ENCODE data around the gene RHOBTB3. TPM values are rescaled to one million over a fixed set of nuclear protein-coding genes. Genes with fewer than 3 reads are reported as not detected.

Gene RHOBTB3
- total and polyA plus RNA-seq, 8 donors, result 26.5 to 93.0 (median 64.1) TPM

DNA sequence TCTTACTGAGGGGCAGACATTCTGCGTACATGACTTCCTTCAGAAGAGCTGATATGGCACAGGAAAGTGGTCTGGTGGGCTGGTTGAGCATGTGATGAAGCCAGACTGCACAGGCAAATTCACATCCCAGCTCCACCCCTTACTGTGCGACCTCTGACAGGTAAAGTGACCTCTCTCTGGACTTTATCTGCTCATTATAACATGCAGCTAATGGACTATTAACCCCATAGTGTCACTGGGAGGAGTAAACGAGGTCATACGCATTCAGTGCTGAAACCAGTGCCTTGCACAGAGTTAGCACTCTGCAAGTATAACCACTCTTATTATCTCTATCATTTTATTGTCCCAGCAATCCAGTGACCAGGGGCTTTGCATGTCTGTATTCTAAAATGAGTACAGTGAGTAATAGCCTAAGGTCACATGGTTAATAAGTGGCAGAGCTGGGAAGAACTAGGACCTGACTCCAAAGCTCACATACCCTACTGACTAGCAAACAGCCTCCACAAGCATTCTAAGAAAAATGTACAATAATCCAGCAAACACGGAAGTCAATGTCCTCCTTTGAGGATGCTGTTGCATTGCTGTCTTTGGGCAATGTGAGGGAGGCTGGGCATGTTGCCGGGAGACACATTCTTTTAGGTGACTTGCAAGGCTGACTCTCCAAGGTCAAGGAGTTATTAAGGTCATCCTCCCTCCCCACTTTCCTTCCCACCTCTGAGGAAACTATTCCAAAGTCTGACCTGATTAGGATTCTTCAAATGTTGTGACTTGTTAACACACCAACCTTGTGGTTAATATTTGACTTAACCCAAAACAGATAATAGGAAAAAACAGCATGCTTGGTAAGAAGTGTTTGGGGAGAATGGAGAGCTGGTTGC is 72.4 kb downstream of the RHOBTB3 start:
- ATAC-seq, result peak; percentile 67
- no peak overlapping the region for H3K4me3 ChIP-seq
- H3K27me3 ChIP-seq, result no peaks in the 10 kb centered on the region
- no peaks in the 10 kb centered on the region for H3K9me3 ChIP-seq
- no peak overlapping the region for H3K27ac ChIP-seq
- peaks cover 0 to 12% of the 10 kb centered on the region in 2 donors for H3K36me3 ChIP-seq
- peaks cover 0 to 11% of the 10 kb centered on the region in 2 donors for H3K4me1 ChIP-seq
- TF ChIP-seq, protein P1, sequence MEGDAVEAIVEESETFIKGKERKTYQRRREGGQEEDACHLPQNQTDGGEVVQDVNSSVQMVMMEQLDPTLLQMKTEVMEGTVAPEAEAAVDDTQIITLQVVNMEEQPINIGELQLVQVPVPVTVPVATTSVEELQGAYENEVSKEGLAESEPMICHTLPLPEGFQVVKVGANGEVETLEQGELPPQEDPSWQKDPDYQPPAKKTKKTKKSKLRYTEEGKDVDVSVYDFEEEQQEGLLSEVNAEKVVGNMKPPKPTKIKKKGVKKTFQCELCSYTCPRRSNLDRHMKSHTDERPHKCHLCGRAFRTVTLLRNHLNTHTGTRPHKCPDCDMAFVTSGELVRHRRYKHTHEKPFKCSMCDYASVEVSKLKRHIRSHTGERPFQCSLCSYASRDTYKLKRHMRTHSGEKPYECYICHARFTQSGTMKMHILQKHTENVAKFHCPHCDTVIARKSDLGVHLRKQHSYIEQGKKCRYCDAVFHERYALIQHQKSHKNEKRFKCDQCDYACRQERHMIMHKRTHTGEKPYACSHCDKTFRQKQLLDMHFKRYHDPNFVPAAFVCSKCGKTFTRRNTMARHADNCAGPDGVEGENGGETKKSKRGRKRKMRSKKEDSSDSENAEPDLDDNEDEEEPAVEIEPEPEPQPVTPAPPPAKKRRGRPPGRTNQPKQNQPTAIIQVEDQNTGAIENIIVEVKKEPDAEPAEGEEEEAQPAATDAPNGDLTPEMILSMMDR (IDR thresholded peaks at IDR 0.05), result no peak
- no peak for DNase-seq
- intact Hi-C loops (cut with DNase I), result no loop called here

DNA sequence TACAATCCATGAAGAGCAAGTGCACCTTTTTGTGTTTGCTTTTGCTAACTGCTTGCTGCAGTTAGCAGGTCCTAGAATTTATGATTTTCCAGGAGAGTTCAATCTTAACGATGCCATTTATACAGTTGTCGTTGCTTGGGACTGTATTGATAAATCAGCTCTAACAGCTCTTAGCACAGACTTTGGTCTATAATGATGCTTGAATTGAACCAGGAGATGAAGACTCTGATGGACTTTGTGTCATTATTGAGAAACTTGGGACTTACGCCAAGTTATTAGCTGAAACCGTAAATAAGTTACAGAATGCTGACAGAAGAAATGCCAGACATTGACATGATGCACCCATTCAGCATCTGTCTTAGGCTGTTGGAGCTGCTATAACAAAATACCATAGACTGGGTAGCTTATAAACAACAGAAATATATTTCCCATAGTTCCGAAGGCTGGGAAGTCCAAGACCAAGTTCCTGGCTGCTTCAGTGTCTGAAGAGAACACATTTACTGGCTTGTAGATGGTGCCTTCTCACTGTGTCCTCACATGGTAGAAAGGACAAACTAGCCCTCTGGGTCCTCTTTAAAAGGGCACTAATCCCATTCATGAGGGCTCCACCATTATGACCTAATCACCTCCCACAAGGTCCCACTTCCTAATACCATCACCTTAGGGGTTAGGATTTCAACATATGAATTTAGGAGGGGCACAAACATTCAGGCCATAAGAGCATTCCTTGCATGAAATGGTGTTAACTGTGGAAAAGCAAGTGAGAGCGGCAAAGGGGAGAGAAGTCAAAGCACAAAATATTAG is 73.8 kb downstream of the RHOBTB3 start:
- intact Hi-C loops (cut with DNase I), result no loop called here
- H3K4me1 ChIP-seq, result peaks cover 8 to 25% of the 10 kb centered on the region in 2 donors
- TF ChIP-seq, protein P1 (IDR thresholded peaks at IDR 0.05), result no peak

DNA sequence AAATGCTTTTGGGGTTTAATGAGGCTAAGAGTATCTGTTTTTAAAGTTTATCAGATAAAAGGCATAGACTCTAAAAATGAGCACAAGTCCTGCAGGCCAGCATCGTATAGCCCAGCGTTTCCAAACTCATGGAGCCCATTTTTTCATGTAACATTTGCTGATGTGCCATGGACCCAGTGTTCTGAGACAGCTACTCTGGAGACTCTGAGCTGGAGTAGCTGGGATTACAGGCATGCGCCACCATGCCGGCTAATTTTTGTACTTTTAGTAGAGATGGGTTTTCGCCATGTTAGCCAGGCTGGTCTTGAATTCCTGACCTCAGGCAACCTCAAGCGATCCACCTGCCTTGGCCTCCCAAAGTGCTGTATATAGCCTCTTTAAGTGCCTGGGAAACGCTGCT is 75.6 kb downstream of the RHOBTB3 start:
- H3K4me1 ChIP-seq, result peaks cover 19 to 42% of the 10 kb centered on the region in 2 donors
- peaks cover 0 to 16% of the 10 kb centered on the region in 2 donors for H3K36me3 ChIP-seq
- no peaks in the 10 kb centered on the region for H3K9me3 ChIP-seq
- TF ChIP-seq, protein P1 (IDR thresholded peaks at IDR 0.05), result no peak
- no peaks in the 10 kb centered on the region for H3K27me3 ChIP-seq
- DNase-seq (no peak), ATAC-seq (no peak)
- no peak overlapping the region for H3K4me3 ChIP-seq
- intact Hi-C loops (cut with DNase I), result no loop called here
- no peak overlapping the region for H3K27ac ChIP-seq

More for the DNA sequence above, 73.8 kb downstream of the RHOBTB3 start:
- Histone ChIP-seq H3K27me3 (no peaks in the 10 kb centered on the region), H3K4me3 (no peak overlapping the region), H3K36me3 (peaks cover 0 to 12% of the 10 kb centered on the region in 2 donors), H3K27ac (no peak overlapping the region), H3K9me3 (no peaks in the 10 kb centered on the region)
- DNase-seq, result no peak
- ATAC-seq, result no peak

DNA sequence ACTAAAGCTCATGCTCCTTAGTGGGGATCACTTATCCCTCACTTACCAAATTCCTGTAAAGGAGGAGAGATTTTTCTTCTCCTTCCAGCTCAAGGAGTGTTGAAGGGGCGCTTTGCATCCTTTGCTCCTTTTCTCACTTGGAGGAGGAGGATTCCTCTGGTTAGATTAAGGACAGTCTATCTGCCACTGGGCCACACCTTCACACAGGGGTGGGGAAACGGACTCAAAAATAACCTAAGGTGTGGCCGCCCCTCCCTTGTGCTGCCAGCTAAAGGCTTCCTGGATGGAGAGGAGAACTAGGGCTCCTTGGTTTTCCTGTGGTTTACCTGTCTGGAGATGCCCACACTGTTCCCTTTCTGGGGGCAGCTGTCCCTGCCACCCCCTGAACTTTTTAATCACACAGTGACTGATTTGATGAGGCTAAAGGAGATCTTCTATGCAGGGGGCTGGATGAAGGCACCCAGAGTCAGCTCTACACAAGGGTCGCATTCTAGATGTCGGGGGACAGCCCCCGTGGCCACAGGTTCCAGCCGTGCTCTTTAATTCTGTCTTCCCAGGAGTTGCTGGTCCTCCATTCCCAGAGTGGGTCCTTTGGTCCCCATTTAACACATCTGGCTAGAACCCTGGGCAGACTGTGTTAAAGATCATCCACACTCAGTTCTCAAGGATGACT is 77.0 kb downstream of the RHOBTB3 start:
- intact Hi-C loops (cut with DNase I), result no loop called here
- Histone ChIP-seq H3K36me3 (peaks cover 0 to 31% of the 10 kb centered on the region in 2 donors), H3K9me3 (no peaks in the 10 kb centered on the region), H3K27ac (peak overlapping the region; percentile 37 to 61), H3K27me3 (no peaks in the 10 kb centered on the region), H3K4me3 (no peak overlapping the region), H3K4me1 (peaks cover 28 to 57% of the 10 kb centered on the region in 2 donors)
- TF ChIP-seq, protein P1 (IDR thresholded peaks at IDR 0.05), result no peak
- DNase-seq (no peak), ATAC-seq (no peak)
